HepG2 (cell line): ENCODE results near the gene EEF1AKMT4. TPM values are rescaled to one million over a fixed set of nuclear protein-coding genes. Genes with fewer than 3 reads are reported as not detected.

ENCODE experiments used
- ATAC-seq: fragments of 200-7000 bp; cut with Tn5 transposase; 3 replicates; pipeline ENCODE4 v1.9.1; 2020; ENCODE audit warnings: mild to moderate bottlenecking, moderate library complexity
- BruUV-seq: library from RNA; stranded (reverse); fragments of 400-500 nt; replicated peaks from 2 replicates; lab custom pipeline; 2021; lab: Mats Ljungman, UMichigan
- CTCF ChIA-PET: fragments of 300-600 bp; formaldehyde crosslinking; extraction: SDS; loops from one replicate; lab custom pipeline; 2021; ENCODE audit warnings: low total read pairs, inconsistent platforms, low intra/inter-chr PET ratio; lab: Yijun Ruan, JAX
- POLR2A ChIA-PET: fragments of 350-600 bp; sonication (Branson Sonifier 250); formaldehyde crosslinking; loops from one replicate; lab custom pipeline; 2020; ENCODE audit warnings: antibody characterized with exemption, inconsistent platforms; lab: Yijun Ruan, JAX
- DNase-seq: peaks from one replicate; pipeline ENCODE4 v3.0.0-alpha.2; 2015; ENCODE audit warnings: low spot score
- FAIRE-seq: peaks from 3 replicates; lab custom pipeline; 2011; peaks lifted over from hg19 to GRCh38; lab: Jason Lieb, UNC
- H2AFZ ChIP-seq: one replicate; pipeline ENCODE4 v1.6.1; 2011; ENCODE audit warnings: low read length, inconsistent platforms
- H3K27ac ChIP-seq: fragments of 300-600 bp; 3 replicates; pipeline ENCODE4 v1.8.0; 2011; ENCODE audit warnings: mixed run types, mild to moderate bottlenecking, mixed read lengths, low read length, inconsistent platforms; ENCODE audit not compliant: insufficient read depth; ENCODE audit errors: extremely low read length
- H3K27me3 ChIP-seq, 2 experiments: fragments of 200-600 bp in 1 of 2; 2 replicates in 1 of 2; 3 replicates in 1 of 2; pipeline versions ENCODE4 v1.6.0 to v1.8.0; 2011; ENCODE audit warnings: low read length in 2 of 2, mild to moderate bottlenecking in 2 of 2, moderate library complexity in 2 of 2, inconsistent platforms in 1 of 2; ENCODE audit not compliant: insufficient read depth in 2 of 2, control insufficient read depth in 1 of 2
- H3K36me3 ChIP-seq, 2 experiments: fragments of 200-600 bp in 1 of 2; replicated peaks in 1 of 2; 2 replicates in 1 of 2; 3 replicates in 1 of 2; pipeline versions ENCODE4 v1.5.1 to v1.8.0; 2011; ENCODE audit warnings: low read length in 2 of 2, inconsistent platforms in 1 of 2; ENCODE audit not compliant: insufficient read depth in 2 of 2, control insufficient read depth in 1 of 2
- H3K4me1 ChIP-seq: 2 replicates; pipeline ENCODE4 v1.5.1; 2012; ENCODE audit warnings: low read length, inconsistent platforms; ENCODE audit not compliant: insufficient read depth
- H3K4me2 ChIP-seq: 2 replicates; pipeline ENCODE4 v1.6.0; 2011; ENCODE audit warnings: low read depth, low read length, inconsistent platforms
- H3K4me3 ChIP-seq, 3 experiments: fragments of 200-600 bp in 1 of 3; sonication (generic), shearing (Covaris generic) in 1 of 3; replicated peaks in 1 of 3; 2 replicates each; pipeline ENCODE4 v1.5.1; 2011 to 2016; ENCODE audit warnings: low read length in 3 of 3, inconsistent platforms in 2 of 3, low read depth in 2 of 3, mild to moderate bottlenecking in 2 of 3, control low read depth in 1 of 3, mixed read lengths in 1 of 3; ENCODE audit not compliant: insufficient read depth in 1 of 3
- H3K79me2 ChIP-seq: one replicate; pipeline ENCODE4 v1.6.1; 2011; ENCODE audit warnings: low read length, inconsistent platforms; ENCODE audit not compliant: insufficient read depth
- H3K9ac ChIP-seq: 2 replicates; pipeline ENCODE4 v1.6.0; 2011; ENCODE audit warnings: mild to moderate bottlenecking, low read depth, low read length, inconsistent platforms; ENCODE audit not compliant: insufficient read depth
- H3K9me3 ChIP-seq: 2 replicates; pipeline ENCODE4 v1.5.1; 2012; ENCODE audit warnings: mild to moderate bottlenecking, low read length
- H4K20me1 ChIP-seq: 2 replicates; pipeline ENCODE4 v1.6.0; 2011; ENCODE audit warnings: inconsistent platforms, mild to moderate bottlenecking, low read length, moderate library complexity; ENCODE audit not compliant: insufficient read depth
- ATF7 ChIP-seq, 2 experiments: fragments of 450-650 bp in 1 of 2; sonication (generic) in 1 of 2; formaldehyde crosslinking in 1 of 2; IDR thresholded peaks; 2 replicates each; pipeline versions ENCODE4 v1.4.0 to v1.6.1; 2016 to 2020; ENCODE audit warnings: antibody characterized with exemption in 1 of 2, mild to moderate bottlenecking in 1 of 2, missing genetic modification reagents in 1 of 2
- CENPBD1 ChIP-seq: sonication (generic); formaldehyde crosslinking; IDR thresholded peaks from 2 replicates; pipeline ENCODE4 v1.8.0; 2022; ENCODE audit warnings: missing genetic modification reagents, low read depth, mild to moderate bottlenecking, borderline replicate concordance
- HHEX ChIP-seq: IDR thresholded peaks from 2 replicates; pipeline ENCODE4 v1.6.1; 2016; ENCODE audit warnings: control low read depth
- HMGA1 ChIP-seq: sonication (generic); formaldehyde crosslinking; conservative IDR thresholded peaks from 2 replicates; pipeline ENCODE4 v1.4.0; 2020; ENCODE audit warnings: missing genetic modification reagents
- NR3C1 ChIP-seq: sonication (generic); formaldehyde crosslinking; IDR thresholded peaks from 2 replicates; pipeline ENCODE4 v1.4.0; 2020; ENCODE audit warnings: missing genetic modification reagents
- NRL ChIP-seq: sonication (generic); formaldehyde crosslinking; IDR thresholded peaks from 2 replicates; pipeline ENCODE4 v1.5.0; 2020; ENCODE audit warnings: missing genetic modification reagents, mild to moderate bottlenecking, moderate library complexity, borderline replicate concordance
- PCBP2 ChIP-seq: fragments of 200-400 bp; formaldehyde crosslinking; optimal IDR thresholded peaks from 2 replicates; pipeline ENCODE3; 2018; ENCODE audit warnings: low read length, low read depth; ENCODE audit not compliant: poor library complexity, severe bottlenecking
- RFXANK ChIP-seq: IDR thresholded peaks from 2 replicates; pipeline ENCODE4 v1.6.1; 2016
- ZBTB7A ChIP-seq: sonication (generic); formaldehyde crosslinking; IDR thresholded peaks from 2 replicates; pipeline ENCODE4 v1.8.0; 2022; ENCODE audit warnings: mild to moderate bottlenecking, missing genetic modification reagents
- ZEB1 ChIP-seq: IDR thresholded peaks from 2 replicates; pipeline ENCODE4 v1.6.1; 2012; ENCODE audit warnings: mild to moderate bottlenecking, low read depth, inconsistent platforms; ENCODE audit not compliant: insufficient replicate concordance
- WGBS: methylation state at CpG from one replicate; pipeline ENCODE4 v1.1.6; 2017; ENCODE audit warnings: low lambda C conversion rate; 5-methylcytosine and 5-hydroxymethylcytosine counted together
- in situ Hi-C: cut with HindIII; loops from 2 replicates; pipeline ENCODE4 v1.10.0; 2017; ENCODE audit warnings: low pct_unique_long_range_greater_than_20kb; ENCODE audit not compliant: extremely low pct_ligation_motif_present
- intact Hi-C: fragments of 100-400 bp; cut with micrococcal nuclease; formaldehyde crosslinking; loops from one replicate; pipeline ENCODE4 v1.10.0; 2022; ENCODE audit not compliant: unreplicated experiment
- polyA plus RNA-seq, 8 experiments: library from polyadenylated mRNA; depleted of rRNA in 3 of 8; stranded (reverse) in 7 of 8; unstranded in 1 of 8; fragments of >200 nt; fragmentation: Illumina TruSeq in 4 of 8; extraction: Trizol in 4 of 8; gene quantifications; 2 replicates each; pipeline versions ENCODE4 v1.2.1 to v1.2.3, GENCODE V29; 2011 to 2016; ENCODE audit warnings: low read depth in 4 of 8, missing spikeins in 1 of 8, mixed read lengths in 1 of 8; ENCODE audit not compliant: insufficient read depth in 1 of 8
- total RNA-seq, 5 experiments: library from RNA; depleted of rRNA; stranded (reverse); fragments of >200 nt; fragmentation: Illumina TruSeq; extraction: Trizol; gene quantifications; 2 replicates each; pipeline ENCODE4 v1.2.3, GENCODE V29; 2016; ENCODE audit warnings: low read depth in 1 of 5

The EEF1AKMT4 gene
- total and polyA plus RNA-seq, 2 of the 13 experiments (the other 11 are each of a cell fraction or from before 2014, with no cell fraction given): 13.1 to 15.8 TPM

- intact Hi-C loops: no loop called here
These were observed 37.8 kb upstream of the EEF1AKMT4 start for GRCh38 chr3:184211718-184212117.

GRCh38 chr3:184218814-184219213 is 30.7 kb upstream of the EEF1AKMT4 start:
- CTCF ChIA-PET: no interaction called here
- TF ChIP-seq HMGA1 (CRISPR knock-in tag) (no peak), CENPBD1 (CRISPR knock-in tag) (no peak), RFXANK (CRISPR knock-in tag) (no peak), NR3C1 (no peak), ZEB1 (no peak), ZBTB7A (no peak), HHEX (no peak)
- H3K9me3 ChIP-seq: no peaks in the 10 kb centered on the region
- 16% methylated on average over 4 of the region's 4 CpGs for WGBS
- no peak overlapping the region for H2AFZ ChIP-seq
- peaks cover 0 to 5% of the 10 kb centered on the region in 2 experiments; a peak in 1 of 5 replicates for H3K27me3 ChIP-seq
- H3K27ac ChIP-seq: no peak overlapping the region
- no peak overlapping the region for H3K4me3 ChIP-seq
- POLR2A ChIA-PET: no interaction called here
- H3K4me2 ChIP-seq: no peak overlapping the region
- BruUV-seq: no TSS peak
- in situ Hi-C loops (no loop called here), intact Hi-C loops (no loop called here)
- no peaks in the 10 kb centered on the region for H3K79me2 ChIP-seq
- ATAC-seq (no peak), DNase-seq (no peak), FAIRE-seq (no peak)
- H3K9ac ChIP-seq: no peak overlapping the region
- no peaks in the 10 kb centered on the region for H3K36me3 ChIP-seq
- no peaks in the 10 kb centered on the region for H3K4me1 ChIP-seq
- no peaks in the 10 kb centered on the region for H4K20me1 ChIP-seq

More at GRCh38 chr3:184211718-184212117, 37.8 kb upstream of the EEF1AKMT4 start:
- H3K79me2 ChIP-seq: no peaks in the 10 kb centered on the region
- no peaks in the 10 kb centered on the region for H3K36me3 ChIP-seq
- no peak overlapping the region for H3K9ac ChIP-seq
- ATAC-seq (no peak), FAIRE-seq (no peak), DNase-seq (no peak)
- H3K9me3 ChIP-seq: no peaks in the 10 kb centered on the region
- POLR2A ChIA-PET: no interaction called here
- no peak overlapping the region for H3K27ac ChIP-seq
- no peaks in the 10 kb centered on the region for H3K4me1 ChIP-seq
- no peak overlapping the region for H2AFZ ChIP-seq
- in situ Hi-C loops: no loop called here
- CTCF ChIA-PET: no interaction called here
- BruUV-seq: no TSS peak
- 27% methylated on average over 5 of the region's 5 CpGs for WGBS
- no peaks in the 10 kb centered on the region for H4K20me1 ChIP-seq
- H3K27me3 ChIP-seq: peaks cover 2 to 7% of the 10 kb centered on the region in 2 experiments; a peak in 4 of 5 replicates
- no peak overlapping the region for H3K4me2 ChIP-seq
- H3K4me3 ChIP-seq: no peak overlapping the region
- TF ChIP-seq NRL (CRISPR knock-in tag) (no peak), ATF7 (IDR thresholded peaks at IDR 0.05) (no peak), ATF7 (CRISPR knock-in tag; IDR thresholded peaks at IDR 0.05) (no peak), PCBP2 (no peak)
